ENCODE results near the gene ADAMTS17.

The ADAMTS17 gene

DNA sequence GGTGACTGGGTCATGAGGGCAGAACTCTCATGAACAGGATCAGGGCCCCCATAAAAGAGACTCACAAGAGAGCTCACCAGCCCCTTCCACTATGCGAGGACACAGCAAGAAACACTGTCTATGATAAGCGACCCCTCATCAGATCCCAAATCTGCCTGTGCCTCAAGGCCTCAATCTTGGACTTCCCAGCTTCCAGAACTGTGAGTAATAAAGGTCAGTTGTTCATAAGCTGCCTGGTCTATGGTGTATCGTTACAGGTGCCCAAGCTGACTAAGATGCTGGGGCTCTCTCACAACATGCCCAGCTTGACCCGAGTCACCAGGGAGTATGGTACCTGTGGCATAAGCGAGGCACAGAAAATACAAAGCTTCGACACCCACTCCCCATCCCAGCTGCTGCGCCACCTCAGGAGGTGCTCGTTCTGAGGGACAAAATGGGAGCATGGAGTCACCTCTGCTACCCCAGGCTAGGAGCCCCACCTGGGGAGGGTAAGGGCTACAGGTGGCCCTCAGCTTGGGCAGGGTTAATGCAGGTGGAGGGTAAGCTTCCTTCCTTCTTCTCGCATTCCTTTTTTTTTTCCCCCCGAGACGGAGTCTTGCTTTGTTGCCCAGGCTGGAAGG lies 234.1 kb downstream of the ADAMTS17 start:
- TF ChIP-seq, protein P1, sequence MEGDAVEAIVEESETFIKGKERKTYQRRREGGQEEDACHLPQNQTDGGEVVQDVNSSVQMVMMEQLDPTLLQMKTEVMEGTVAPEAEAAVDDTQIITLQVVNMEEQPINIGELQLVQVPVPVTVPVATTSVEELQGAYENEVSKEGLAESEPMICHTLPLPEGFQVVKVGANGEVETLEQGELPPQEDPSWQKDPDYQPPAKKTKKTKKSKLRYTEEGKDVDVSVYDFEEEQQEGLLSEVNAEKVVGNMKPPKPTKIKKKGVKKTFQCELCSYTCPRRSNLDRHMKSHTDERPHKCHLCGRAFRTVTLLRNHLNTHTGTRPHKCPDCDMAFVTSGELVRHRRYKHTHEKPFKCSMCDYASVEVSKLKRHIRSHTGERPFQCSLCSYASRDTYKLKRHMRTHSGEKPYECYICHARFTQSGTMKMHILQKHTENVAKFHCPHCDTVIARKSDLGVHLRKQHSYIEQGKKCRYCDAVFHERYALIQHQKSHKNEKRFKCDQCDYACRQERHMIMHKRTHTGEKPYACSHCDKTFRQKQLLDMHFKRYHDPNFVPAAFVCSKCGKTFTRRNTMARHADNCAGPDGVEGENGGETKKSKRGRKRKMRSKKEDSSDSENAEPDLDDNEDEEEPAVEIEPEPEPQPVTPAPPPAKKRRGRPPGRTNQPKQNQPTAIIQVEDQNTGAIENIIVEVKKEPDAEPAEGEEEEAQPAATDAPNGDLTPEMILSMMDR (conservative IDR thresholded peaks at IDR 0.05) = no peak
- H3K27ac ChIP-seq = no peak overlapping the region

DNA sequence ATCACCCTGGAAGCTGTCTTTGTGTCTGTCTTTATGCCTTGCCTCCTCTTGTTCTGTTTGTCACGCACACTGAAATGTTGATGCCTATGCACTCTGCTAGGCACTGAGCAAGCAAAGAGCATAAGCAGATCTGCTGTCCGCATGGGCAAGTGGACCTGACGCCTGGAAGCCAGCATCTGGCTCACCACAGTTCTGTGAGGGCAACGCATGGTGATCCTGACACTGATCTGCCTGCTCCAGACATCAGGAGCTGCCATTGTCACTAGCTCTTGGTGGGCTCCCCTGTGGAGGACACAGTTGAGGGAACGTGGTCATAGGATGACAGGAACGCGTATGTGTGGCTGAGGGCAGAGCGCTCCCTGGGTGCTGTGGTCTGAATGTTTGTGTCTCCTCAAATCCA lies 234.6 kb downstream of the ADAMTS17 start:
- no peak overlapping the region for H3K27ac ChIP-seq
- TF ChIP-seq, protein P1 (conservative IDR thresholded peaks at IDR 0.05) = no peak

DNA sequence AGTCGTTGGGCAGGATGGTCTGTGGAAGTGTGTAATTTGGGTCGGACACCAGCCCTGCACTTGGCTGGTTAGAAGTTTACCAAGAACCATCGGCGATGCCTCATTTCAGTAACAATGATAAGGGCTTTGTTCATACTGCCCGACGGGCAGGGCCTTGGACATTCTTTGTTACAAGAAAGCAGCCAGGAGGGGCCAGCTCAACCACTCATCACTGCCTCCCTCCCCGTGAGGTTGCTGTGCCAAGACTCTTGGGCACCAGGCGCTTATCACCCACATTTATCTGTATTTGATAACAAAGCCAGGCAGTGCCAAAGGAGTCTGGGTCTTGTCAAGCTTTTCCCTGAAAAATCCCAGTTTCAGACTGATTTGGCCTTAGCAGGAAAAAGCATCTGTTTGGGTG lies 235.0 kb downstream of the ADAMTS17 start:
- no peak overlapping the region for H3K27ac ChIP-seq
- TF ChIP-seq, protein P1 (conservative IDR thresholded peaks at IDR 0.05) = no peak

DNA sequence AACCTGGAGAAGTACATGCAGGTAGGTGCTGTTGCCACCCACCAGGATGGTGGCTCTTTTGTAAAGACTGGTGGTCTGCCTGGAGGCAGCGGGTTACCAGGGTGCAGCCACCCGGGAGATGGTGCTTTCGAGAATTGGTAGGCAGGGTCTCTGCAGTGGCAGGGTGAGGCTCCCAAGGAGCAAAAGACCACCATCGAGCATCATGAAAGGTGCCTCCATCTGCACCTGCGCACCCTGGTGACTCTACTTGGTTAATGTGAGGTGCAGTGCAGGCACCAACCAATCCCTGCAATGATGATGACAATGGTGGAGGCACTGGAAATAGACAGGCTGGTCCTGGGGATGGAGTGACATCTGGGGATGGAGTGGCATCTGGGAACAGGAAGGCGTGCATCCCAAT lies 236.7 kb downstream of the ADAMTS17 start:
- H3K27ac ChIP-seq = no peak overlapping the region
- TF ChIP-seq, protein P1 (conservative IDR thresholded peaks at IDR 0.05) = no peak

DNA sequence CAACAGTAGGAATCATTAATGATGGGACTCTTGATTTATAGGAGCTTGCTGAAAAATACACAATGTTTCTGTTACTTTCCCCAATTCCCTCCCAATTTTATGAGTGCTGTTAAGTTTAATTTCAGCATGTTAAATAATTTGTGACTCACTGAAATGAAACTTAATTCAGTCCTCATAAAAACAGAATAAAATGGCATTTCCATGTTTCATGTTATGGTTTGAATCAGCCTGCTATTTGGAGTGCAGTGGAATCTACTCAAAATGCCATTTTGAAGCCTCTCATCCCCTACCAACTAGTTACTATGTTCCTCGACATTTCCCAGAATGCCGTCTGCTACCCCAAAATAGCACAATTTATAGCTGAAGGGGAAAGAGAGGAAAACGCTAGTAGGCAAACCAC lies 237.5 kb downstream of the ADAMTS17 start:
- TF ChIP-seq, protein P1 (conservative IDR thresholded peaks at IDR 0.05) = no peak
- H3K27ac ChIP-seq = no peak overlapping the region

DNA sequence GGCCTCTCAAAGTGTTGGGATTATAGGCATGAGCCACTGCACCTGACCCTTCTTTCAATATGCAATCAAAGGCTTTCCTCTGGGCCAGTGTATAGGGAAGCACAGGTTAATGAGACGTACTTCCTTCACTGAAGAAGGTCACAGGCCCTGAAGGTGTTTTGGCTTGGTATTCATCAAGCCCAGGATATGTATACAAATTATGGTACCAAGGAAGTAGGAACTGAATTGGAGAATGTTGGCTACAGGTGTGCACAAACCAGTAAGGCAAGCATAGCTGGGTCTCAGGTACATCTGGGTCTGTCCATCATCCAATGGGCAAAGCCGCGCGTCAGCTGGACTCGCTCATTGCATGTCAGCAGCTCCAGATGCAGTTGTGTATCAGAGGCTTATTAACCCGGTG lies 237.9 kb downstream of the ADAMTS17 start:
- TF ChIP-seq, protein P1 (conservative IDR thresholded peaks at IDR 0.05) = no peak
- H3K27ac ChIP-seq = no peak overlapping the region

DNA sequence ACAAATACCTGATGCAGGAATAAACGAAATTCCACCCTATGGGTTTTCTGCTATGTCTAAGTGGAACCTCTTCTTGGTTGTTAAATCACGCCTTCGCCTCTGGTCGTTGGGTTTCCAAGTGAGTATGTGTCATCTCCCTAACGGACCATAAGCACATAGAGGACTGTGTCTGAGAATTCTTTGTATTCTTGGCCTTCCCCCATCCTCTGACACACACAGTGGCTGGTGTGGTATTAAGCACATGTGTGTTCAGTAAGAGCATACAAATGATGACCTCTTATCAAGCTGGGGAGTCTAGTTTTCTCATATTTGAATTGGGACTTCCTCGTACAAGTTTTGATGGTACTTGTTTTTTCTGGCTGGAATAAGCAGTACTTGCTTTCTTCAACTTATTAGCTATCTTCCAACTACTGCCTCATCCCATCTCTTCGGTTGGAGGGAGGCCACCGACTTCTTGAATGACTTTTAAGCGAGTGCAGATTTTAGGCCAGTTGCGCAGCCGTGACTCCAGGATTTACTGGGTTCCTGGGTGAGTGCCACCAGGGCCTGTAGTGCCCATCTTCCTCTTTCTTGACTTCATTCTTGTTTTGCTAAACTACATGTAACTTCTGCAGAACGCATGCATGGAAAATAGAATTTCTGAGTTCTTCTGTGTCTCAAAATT lies 240.2 kb downstream of the ADAMTS17 start:
- H3K27ac ChIP-seq = no peak overlapping the region
- TF ChIP-seq, protein P1 (conservative IDR thresholded peaks at IDR 0.05) = no peak

Measured in VCaP (cell line).